Measurements from ENCODE around the gene SKI.

The SKI gene

DNA sequence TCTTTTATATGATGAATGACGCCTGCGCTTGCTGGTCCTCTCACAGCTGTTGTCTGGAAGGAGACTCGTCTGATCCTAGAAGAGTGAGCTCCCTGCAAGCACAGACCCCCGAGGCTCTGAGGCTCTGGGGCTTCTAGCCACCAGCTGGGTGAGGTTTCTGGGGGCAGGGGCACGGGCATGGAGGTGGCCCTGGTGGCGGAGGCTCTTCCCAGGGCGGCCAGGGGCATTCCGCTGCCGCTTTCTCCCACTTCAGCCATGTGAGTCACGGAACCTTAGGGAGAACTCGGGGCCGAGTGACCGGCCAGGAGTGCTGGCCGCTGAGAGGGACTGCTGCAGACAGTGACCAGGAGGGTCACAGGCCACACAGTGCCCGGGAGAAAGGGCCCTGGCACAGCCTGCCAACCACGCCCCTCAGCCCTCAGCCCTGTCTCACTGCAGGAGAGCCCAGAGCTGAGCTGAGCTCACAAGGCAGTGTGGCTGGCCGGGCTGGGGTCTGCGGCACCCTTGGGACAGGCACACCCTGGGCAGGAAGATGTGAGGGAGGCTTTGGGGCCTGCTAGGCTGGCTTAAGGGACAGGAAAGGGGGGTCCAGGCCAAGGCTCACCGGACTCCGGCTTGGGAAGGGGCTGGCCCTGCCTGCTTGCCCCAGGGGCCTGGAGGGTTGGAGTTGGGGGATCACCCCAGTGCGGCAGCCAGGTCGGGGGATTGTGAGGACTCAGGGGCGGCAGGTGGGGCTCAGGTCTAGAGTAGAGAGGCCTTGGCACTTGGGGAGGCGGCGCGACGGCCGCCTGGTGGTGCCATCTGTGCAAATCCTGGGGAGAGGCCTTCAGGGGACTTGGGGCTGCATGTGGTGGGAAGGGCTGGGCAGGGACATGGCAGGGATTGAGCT is 127.5 kb downstream of the SKI start:
- DNase-seq, result no peak

DNA sequence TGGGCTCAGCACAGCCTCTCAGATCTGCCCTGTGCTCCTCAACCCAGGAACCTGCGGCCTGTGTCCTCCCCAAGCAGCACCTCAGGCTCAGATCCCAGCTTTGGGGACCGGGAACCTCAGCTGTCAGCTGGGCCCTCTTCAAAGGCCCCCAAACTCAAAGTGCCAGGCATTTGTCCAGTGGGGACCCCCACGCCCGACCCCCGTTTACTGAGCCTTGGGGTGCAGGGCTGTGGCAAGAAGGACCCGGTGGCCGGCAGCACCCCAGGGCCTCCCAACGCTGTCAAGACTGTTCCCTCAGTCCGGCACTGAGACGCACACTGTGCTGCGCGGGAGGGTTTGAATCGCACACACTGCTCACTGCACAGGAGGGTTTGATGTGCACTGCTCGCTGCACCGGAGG is 128.3 kb downstream of the SKI start:
- no peak for DNase-seq

DNA sequence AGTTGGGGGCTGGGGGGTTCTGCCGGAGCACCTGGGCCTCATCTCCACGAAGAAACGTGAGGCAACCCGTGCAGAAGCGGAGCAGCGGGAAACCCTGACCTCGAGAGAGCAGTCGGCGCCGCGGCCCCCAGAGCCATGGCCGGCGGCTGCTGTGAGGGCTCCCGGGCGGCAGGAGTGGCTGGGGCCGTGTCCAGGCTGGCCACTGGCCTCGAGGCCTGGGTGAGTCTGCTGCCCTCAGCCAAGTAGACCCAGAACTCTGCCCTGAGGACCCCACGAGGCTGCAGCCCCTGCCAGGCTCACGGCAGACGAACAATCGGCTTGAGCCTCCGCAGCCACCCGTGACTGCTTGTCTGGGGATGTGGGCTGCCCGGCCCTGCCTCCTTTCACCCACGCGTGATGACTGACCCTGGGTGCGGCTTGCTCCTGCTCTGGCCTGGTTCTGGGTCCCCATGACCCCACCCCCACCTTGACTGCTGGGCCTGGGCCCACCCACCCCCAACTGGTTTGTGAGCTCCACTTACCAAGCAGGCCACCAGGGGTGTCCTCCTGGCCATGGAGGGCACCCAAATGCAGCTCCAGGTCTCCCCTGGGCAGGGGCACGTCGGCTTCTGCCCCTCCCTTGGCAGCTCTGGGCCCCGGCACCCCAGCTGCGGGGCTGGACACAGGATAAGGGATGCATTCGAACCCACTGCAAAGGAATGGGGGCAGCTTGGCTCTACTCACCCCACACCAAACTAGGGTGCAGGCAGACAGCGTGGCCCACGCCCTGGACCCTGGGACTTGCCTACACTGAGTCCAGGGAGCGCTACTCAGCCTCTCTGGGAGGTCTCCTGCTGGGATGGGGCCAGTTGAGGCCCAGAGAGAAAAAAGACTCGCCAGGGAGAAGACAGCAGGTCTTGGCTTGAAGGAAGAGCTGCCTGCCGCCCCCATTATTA is 129.1 kb downstream of the SKI start:
- DNase-seq, result no peak

DNA sequence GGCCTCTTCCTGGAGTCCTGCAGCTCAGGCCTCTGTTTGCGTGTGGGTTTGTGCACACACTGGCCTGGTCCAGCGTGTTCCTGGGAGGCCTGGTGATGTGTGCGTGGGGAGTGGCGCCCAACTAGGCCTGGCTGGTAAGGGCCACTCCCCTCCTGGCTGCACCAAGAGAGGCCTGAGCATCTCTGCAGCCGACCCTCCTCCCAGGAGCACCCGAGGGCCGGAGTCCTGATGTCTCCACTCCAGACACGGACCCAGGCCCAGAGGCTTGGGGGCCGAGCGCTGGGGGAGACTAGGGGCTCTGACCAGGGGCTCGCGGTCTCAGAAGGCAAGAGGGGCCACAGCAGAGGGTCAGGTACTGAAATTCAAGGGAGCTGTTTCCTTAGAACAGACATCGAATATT is 130.0 kb downstream of the SKI start:
- no peak for DNase-seq

- no peak for DNase-seq
These were observed 130.8 kb downstream of the SKI start for GRCh38 chr1:2358651-2359640.
